WI38 (cell line): ENCODE results near the gene AGBL3.

Experiments
- H3K4me3 ChIP-seq: 2 replicates; pipeline ENCODE4 v1.5.1; 2011; ENCODE audit warnings: low read depth, mild to moderate bottlenecking, control low read depth, low read length
- CTCF ChIP-seq: IDR thresholded peaks from 2 replicates; pipeline ENCODE4 v1.5.1; 2012; ENCODE audit warnings: low read depth, mild to moderate bottlenecking, control low read depth, low read length

AGBL3 gene

DNA sequence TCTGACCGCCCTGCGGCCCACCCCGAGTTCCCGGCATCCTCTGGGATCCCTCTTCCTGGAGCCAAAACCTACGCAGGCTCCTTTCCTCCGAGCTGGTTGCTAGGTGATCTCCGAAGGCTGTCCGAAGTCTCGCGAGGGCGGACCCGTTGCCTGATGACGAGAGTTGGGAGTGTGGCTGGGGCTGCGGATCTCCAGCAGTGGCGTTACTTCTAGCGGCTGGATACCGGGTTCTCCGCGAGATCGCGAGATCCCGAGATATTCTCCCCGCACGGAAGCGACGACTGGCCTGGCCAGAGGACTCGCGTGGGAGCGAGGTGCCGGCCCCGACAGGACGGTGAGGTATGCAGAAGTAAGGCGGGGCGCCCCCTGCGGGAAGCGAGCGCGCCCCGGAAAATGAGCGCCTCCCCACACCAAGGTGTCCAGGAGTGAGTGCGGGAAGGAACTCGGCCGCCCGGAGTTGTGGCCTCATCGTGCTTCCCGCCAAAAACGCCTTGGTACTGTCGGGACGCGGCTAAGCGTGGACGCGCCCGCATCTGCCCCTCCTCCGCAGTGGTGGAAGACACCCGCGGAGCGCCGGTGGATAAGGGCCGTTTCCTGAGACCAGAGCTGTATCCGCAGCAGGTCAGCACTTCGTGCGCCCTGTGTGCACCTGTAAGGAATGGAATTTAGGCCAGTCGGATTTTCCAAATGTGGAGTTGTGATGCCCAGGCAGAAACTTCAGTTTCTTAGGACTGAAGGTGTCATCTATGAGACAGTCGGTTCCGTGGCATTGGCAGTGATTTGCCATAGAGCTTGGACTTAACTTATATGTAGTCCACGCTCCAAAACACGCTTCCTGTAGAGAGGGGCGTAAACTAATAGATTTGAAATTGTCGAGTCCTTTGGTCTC is at the start of gene AGBL3:
TSS of gene AGBL3 (plus strand) at position 146 of the 889 bp plus-strand sequence. CDS start 1,426 bp downstream, outside the sequence.
- peak; percentile 56 for TF ChIP-seq CTCF

DNA sequence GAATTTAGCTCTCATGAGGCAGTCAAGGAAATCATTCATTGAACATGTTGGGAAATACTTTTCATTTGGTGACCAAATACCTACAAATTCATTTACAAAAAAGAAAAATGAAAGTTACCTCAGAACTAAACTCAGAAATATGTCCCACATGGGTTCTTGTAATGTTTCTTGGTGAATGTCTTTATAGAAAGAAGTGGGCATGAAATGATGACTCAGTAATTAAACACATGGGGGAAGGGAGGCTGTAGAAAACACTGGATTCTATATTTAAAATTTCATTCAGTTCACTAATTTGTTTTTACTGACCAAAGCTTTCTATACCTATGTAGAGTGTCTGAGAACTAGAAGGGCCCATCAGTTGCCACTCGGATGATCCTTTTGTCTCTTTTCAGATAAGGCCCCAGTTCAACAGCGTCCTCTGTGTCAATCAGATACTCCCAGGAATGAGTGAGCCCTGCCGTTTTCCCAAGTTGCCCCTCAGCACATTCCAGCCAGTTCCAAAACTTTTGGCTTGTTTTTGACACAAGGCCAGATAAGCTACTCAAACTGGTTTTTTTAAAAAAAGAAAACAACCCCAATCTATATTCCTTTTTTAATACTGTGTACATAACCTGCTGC is 49.3 kb upstream of the AGBL3 start:
- H3K4me3 ChIP-seq = no peak overlapping the region
- TF ChIP-seq CTCF = no peak

More for the DNA sequence above, at the start of gene AGBL3:
- H3K4me3 ChIP-seq = peak within 1 kb of the TSS; percentile 75

DNA sequence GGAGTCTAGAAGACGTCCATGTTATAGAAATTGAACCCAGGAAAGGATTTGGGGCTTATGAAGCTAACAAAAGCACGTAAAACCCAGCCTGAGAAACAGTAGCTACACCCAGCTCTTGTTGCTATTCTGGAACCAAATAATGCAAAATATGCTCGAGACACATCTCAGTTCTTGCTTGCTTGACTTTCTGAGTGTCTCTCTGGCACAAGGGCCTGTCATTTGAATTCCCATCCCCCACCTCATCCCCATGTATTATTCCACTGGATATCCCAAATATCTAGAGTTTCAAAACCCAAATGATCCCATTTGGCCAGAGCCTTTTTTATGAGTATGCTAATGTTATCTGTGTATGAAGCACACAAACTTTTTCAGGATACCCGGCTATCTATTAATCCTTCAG is 48.2 kb upstream of the AGBL3 start:
- TF ChIP-seq CTCF = no peak
- H3K4me3 ChIP-seq = no peak overlapping the region

GRCh38 chr7:134939136-134939535 is 47.2 kb upstream of the AGBL3 start:
- no peak overlapping the region for H3K4me3 ChIP-seq
- TF ChIP-seq CTCF = no peak

GRCh38 chr7:134940729-134941128 is 45.6 kb upstream of the AGBL3 start:
- H3K4me3 ChIP-seq = no peak overlapping the region
- no peak for TF ChIP-seq CTCF

DNA sequence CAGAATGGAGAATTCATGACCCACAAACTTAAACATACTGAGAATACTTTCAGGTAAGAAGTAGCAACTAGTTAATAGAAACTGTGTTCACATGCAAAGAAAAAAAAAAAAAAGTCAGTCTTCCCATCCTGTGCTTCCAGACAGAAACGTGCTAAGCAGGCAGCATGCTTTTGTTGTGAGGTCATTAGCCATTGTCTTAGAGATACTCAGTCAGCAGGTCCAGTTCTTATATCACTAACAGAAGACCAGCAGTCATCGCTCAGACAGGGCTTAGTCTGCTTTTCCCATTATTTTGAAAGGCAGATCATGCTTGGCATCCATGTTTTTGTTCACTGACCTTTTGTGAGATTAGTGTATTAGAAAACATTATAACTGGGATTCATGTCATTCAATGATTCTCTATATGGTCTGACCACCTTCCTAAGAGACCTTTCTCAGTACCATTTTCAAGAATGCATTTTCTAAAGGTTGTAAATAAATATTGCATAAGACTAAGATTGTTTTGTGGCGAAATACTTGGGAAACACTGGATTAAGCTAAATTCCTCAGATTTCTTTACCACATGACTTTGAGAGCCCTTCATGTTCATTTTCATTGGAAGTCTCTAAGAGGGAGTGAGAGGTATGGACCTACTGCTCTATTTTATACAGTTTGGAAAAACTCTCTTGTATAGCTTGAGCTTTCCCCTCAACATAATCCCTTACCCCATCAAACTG is 45.0 kb upstream of the AGBL3 start:
- H3K4me3 ChIP-seq = no peak overlapping the region
- TF ChIP-seq CTCF = no peak
